ENCODE measurements around the gene PAX3. TPM values are rescaled to one million over a fixed set of nuclear protein-coding genes. Genes with fewer than 3 reads are reported as not detected.

PAX3 gene
- total RNA-seq, 2 donors from 2014 or later: not detected

DNA sequence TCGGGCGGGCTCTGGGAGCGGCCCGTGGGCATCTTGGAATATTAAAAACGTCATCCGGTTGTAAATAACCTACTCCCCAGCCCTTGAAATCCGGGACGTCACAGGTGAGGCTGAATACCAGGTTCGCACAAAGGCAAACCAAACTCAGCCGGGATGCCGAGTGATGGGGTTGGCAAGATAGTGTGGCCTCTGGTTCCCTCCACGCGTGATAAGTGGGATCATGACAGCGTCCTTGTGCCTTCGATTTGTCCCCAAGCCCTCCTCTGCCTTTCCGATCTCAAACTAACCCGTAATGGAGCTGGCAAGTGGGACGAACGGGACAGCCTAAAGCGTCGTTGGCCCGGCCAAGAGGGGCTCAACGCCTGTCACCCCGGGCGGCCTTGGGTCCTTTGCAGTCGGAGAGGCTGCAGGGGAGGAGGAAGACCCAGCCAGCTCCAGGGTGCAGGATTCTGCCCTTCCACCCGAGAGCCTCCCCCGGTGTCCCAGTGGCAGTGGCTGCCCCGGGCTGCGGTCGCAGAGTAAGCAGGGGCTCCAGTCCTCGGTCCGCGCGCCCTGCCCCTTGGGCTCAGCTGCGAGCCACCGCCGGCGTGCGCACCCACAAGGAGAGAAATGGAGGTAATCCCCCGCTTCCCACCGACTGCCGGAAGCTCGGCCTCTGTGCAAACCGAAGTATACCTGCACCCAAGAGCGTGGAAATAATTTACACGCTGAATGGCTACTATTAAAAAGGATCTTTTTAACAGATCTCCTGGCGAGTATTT is 13.4 kb upstream of the PAX3 start:
- intact Hi-C loops (cut with DNase I, micrococcal nuclease): no loop called here
- no peak for ATAC-seq
- no peak for DNase-seq

DNA sequence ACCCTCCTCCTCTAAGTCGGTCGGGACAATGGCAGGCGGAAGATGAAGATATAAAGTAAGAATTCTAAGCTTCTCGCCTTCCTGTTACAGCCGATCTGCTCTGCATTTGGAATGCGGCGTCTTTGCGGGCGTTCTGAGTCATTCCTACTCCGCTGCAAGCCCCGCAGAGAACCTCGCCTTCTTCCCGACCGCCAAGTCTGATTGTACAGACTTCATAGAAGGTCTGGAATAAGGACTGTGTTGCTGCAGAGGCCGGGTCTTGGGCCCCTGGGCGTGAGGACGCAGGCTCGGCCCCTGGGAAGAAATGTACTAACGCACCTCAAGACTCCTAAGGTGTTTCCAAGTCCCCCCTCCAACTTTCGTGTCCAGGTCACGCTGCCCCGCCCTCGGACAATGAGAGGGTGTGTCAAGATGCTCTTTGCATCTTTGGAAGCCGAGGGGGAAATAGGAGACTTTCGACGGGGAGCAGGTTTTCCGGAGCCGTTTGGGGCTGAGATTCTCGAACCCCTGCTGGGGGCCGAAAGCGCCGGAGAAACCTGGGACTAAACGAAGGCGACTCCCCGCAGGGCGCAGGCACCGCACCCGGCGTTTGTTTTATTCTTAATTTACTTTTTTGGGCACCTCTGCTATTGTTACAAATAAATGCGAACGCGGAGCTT is 12.7 kb upstream of the PAX3 start:
- ATAC-seq: no peak
- DNase-seq: no peak
- intact Hi-C loops (cut with DNase I, micrococcal nuclease): no loop called here

DNA sequence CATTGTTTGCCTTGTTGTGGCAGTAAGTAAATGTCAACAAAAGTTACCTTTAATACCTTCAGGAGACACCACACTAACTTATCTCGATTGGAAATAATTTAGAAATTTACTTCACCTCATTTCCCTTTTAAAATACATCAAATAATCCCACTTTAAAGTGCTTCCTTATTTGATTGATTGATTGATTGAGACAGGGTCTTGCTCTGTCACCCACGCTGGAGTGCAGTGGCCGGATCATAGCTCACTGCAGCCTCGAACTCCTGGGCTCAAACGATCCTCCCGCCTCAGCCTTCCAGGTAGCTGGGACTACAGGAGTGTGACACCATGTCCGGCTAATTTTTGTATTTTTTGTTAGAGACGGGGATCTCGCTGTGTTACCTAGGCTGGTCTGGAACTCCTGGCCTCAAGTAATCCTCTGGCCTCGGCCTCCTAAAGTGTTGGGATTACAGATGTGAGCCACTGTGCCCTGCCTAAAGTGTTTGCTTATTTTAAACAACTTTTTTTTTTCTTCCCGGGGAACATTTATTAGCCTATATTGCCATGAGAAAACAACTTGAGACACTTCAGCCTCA is 12.0 kb upstream of the PAX3 start:
- DNase-seq: no peak
- ATAC-seq: no peak
- intact Hi-C loops (cut with DNase I, micrococcal nuclease): no loop called here

DNA sequence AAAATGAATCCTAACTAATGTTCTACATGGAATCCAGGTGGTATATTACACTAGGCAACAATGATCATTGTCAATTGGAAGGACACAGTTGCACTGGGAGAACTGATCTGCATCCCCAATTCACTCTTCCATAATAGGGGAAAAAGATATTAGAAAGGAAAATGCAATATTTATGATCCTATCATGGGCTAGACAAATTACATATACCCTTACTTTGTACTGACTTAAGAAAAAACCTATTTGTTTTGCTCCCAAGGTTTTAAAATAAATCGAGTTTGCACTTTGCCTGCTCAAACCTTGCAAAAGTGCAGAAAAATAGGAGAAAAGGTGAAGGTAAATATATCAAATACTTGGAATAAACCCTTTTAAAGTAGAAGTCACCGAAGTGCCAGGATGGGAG is 11.0 kb upstream of the PAX3 start:
- ATAC-seq (no peak), DNase-seq (no peak)
- intact Hi-C loops (cut with DNase I, micrococcal nuclease): no loop called here

DNA sequence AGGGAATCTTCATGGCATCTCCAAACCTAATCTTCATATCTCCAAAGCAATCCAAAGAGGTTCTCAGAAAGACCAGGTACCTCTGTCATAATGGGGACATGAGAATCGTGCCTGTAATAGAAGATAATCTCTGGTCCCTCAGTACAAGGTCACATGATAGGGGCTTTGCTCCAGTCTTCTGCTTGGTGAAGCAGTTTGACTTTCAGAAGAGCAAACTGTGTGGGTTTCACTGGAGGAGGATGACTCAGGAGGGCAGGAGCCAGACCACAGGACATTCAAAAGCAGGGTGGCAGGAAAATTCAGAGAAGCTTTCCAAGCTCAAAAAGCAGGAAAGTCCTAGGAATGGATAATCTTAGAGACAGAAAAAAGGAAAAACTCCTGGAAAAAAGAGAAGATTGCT is 10.6 kb upstream of the PAX3 start:
- intact Hi-C loops (cut with DNase I, micrococcal nuclease): no loop called here
- ATAC-seq: no peak
- no peak for DNase-seq

DNA sequence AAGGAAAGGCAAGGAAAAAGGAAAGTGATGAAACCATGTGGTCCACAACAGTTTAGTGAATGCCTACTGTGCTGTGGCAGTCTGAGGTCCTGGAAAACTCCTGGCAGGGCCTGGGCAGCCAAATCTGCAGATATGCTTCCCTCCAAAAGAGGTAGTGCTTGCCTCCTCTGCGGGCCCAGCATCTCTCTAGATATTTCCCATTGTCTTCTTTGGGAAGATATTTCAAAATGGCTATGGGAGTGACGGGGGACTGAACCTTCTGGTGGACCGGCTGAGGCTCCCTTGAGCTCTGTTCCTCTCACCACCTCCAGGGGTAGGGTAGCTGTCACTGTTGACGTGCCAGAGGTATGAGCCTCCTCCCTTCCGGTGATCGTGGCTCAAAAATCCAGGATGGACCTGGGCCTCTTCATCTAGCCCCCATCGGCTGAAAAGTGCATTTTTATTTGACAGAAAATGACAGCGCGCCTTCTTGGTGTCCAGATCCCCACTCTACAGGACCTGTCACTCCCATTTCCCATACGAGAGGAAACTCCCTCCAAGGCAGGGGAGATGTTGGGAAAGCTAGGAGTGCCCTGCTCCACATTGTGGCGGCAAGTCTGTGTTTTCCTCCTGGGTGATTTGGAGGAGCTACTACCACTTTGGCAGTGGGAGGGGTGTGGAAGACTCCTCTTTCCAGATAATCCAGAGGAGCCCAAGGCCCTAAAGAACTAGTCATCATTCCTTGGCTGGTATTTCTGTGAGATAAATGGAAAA is 9.4 kb upstream of the PAX3 start:
- DNase-seq (no peak), ATAC-seq (no peak)
- intact Hi-C loops (cut with DNase I, micrococcal nuclease): no loop called here

DNA sequence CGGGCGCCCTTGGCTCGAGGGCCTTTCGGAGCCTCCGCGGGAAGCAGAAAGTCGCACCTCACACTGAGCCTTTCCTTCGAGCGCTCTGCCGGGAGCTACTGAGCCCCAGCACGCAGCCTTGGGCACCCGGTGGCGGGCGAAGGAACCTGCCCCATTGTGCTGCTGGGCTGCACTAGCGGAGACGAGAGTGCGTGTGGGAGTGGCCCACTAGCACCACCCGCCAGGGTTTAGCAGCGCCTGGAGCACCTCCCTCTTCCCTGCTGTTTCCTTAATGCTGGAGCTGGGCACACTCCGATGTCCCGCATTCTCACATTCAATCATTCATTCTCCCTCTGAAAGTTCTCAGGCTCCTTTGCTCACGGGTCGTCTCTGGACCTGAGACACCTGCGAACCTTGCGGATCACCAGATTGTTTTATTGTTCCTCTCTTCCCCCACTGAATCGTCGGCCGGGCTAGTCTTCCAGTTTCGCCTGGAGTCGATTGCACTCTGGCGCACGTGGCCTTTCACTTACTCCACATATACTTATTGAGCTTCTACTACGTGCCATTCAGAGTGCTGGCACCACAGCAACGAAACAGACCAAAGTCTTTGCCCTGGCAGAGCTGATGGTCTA is 8.5 kb upstream of the PAX3 start:
- intact Hi-C loops (cut with DNase I, micrococcal nuclease): no loop called here
- ATAC-seq (peak; percentile 92), DNase-seq (peak in 1 of 2 donors; percentile 61)

DNA sequence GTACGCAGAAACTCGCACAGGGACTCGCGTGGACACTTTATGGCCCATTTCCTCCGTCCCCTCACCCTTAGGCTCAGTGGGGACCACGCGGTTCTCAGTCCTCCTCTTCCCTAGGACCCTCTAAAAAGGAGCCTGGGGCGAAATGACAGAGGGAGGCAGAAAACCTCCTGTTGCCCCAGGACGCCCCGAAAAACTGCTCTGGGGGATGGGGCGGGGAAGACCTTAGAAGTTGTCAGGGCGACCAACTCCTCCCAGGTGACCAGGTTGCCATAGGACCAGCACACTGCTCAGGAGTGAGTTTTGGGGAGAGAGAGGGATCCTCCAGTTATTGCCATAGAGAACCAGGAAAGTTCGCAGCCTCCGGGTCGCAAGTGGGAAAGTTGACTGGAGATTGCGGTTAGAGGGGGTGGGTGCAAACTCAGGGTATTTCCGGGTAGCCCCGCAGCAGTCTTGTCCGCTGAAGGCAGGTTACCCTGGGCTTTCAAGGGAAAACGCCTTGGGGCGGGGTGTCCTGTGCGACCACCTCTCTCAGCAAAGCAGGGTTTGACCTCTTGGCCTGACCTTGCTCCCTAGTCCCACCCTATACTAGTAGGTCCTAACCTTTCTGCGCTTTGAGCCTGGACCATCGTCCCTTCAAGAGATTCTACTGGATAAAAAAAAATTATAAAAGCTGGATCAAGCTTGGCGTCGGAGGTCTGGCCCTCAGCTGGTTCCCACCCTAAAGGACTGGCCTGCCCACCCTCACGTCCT is 7.8 kb upstream of the PAX3 start:
- no peak for DNase-seq
- intact Hi-C loops (cut with DNase I, micrococcal nuclease): no loop called here
- no peak for ATAC-seq

DNA sequence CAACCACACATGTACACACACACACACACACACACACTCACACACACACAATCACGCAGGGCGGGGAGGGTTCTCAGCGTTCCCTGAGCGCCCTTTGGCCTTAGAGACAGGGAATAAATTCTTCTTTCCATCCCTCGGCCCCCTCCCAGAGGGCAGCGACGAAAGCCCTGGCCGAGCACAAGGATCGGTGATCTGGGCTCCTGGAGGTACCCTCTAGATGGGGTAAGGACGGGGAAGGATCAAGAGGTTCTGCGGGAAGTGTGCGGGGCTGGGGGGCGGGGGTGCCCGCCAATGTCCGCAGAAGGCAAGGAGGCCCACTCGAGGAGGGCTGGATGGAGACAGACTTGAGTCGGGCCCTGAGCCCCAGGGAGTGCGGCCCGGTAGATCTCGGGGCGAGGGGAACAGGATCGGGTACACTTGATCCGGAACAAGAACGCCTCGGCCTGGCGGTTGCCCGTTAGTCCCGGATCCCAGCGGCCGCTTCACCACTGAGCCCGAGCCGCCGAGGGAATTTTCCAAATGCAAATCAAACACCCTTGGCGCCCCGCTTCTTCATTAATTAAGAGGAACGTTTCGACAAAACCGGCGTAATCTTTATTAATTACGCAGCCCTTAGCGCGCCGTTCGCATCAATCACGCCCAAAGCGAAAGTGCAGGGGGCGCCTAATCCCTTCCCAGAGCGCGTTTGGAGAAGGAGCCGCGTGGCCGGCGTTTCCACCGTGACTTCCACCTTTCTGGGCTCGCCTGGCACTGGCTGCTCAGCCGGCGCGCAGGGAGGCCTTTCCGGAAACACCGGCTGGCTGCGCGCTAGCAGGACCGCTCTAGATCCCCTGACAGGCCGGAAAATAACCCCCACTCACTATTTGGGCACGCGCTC is 7.0 kb upstream of the PAX3 start:
- DNase-seq: no peak
- ATAC-seq: peak; percentile 57
- intact Hi-C loops (cut with DNase I, micrococcal nuclease): no loop called here

DNA sequence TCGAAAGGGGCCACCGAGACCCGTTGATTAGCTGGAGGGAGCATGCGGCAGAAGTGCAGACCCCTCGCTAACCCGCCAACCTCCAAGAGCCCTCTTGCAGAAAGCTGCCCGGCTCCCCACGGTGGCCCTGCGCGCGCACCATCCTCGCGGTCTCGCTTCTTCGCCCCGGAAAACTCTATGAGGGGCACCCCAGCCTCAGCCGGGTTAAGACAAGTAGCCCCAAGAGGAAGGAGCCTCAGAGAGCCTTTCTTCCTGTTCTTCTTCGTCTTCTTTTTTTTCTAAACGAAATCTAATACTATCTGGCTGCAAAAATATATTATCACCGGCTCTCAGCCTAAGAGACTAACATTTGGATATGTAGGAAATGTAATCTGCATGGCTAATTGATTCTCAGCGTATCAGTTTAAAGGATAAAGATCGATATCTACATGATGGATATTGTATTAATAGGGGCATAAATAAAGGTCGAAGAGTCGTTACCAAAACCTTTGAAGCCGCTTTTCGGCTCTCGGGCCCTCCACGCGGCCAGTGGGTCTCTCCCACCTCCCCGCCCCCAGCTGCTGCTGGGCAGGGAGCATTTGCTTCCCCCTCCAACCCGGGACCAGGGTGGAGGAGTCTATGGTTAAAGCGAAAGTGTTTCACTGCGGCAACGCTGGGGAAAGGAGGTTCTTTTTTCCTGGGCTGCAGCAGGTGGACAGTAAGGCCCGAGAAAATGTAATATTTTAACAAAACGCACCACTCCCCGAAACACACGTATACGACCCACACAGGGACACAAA is 6.1 kb upstream of the PAX3 start:
- intact Hi-C loops (cut with DNase I, micrococcal nuclease): no loop called here
- DNase-seq (no peak), ATAC-seq (peak; percentile 25)

DNA sequence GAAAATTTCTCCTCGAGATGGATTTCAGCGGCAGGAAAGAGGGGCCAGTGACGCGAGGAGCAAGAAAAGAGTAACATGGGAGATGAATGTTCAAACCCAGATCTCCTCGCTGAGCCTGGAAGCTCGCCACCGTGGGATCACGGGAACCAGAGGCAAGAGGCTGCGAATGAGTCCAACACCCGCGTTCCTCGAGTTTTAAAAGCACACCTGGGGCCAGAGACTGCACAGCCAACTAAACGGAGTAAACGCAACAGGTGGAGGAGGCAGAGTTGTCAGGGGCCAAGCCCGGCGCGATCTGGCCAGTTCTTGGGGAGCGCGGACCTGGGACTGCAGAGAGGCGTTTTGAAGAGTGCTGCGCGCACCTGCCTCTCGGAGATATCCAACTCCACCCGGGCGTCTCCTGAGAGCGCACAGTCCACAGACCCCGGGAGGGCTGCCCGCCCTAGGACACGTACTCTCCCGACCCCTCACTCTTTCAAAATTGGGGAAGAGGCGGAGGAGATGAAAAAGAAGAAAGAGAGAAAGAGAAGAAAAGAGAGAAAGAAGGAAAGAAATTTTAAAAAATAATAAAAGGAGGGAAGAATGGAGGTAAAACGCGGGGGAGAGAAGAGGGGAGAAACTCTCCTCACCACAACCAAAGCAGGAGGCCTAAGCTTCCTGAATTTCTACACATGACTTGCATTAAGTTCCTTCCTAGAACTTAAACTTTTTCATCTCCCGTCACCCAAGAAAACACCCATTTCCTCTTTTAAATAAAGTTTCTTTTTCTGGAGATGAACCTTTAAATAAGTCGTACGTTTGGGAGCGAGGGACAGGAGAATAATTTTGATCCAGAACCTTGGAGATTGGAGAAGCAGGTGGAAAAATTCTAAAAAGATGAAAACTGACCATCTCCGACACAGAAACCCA is 5.3 kb upstream of the PAX3 start:
- DNase-seq (no peak), ATAC-seq (no peak)
- intact Hi-C loops (cut with DNase I, micrococcal nuclease): no loop called here

DNA sequence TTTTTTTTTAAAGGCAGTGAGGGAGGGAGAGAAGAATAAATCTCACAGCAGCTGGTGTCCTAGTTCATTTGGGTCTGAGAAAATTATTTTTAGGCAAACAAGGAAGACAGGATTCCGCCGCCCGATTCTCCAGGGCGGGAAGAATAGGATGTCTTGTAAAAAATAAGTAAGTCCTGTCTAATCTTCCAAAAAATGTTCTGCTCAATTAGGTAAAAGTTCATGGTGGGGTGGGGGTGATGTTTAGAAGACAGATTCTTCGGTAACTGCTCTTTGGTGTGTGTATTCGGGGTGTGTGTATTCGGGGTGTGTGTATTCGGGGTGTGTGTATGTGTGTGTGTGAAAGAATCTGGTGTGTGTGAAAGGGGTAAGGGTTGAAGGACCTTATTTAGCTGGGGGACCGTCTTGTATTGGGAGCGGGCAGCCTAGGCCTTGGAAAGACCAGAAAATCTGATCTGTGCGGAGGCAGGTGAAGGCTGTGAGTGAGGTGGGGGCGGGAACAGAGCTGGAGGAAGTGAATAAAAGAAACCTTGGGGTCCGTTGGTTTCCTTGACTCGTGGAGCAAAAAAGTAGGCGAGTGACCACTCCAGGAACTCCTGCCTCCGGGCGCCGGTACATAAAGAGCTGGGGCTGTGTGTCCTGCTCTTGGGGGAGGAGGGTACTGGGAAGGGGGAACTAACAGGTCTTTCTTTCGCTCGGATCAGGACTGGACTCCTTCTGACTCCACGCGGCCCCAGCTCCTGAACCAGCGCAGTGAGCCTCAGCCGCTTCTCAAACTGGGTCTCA is 4.4 kb upstream of the PAX3 start:
- intact Hi-C loops (cut with DNase I, micrococcal nuclease): no loop called here
- no peak for DNase-seq
- no peak for ATAC-seq

DNA sequence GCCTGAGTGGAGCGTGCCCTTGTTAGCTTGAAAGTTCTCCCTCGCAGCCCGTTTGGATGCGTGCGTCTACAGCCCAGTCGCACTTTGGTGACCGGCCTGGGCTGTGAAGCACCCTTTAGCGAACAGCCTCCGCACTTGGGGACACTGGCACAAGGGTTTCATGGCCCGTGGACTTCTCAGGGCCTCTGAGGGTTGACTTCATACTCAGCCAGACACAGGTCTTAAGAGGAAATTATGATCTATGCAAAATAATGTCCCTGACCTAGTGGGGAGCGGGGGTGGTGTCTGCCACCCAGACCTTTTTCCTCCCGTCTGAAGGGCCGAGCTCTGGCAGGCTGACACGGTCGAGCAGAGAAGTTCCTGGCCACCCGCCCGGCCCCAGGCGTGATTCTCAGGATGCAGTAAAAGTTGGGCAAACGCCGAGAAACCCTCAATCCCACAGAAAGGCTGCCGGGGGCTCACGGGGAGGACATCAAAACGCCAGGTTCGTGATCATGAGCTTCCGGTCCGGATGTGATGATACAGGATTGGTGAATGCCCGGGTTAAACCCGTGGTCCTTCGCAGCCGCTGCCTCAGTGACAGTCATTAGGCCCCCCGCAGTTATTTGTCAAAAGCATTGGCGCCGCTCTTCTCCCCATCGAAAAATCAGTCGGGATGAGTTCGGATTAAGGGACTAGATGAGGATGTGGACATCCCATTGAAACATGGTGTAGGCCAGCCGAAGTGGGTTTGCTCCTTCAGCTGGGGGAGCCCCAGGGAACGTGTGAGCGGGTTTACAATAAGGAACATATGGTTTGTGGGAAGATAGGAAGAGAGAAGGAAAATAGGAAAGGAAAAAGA is 3.6 kb upstream of the PAX3 start:
- intact Hi-C loops (cut with DNase I, micrococcal nuclease): no loop called here
- ATAC-seq (no peak), DNase-seq (no peak)

DNA sequence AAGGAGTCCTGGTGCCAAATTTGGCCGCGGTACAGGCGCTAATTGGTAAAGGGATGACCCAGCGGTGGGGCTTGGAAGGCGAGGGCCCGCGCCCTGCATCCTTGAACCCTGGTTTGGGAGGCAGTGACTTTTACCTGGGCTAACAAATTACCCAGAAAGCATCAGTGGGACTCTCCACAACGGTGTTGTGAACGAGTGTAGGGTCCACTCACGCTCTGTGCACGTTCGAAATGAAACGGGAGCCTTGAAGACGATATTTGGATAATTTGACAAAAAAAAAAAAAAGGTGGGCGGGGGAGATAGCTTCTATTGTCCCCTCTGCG is 3.0 kb upstream of the PAX3 start:
- intact Hi-C loops (cut with DNase I, micrococcal nuclease): no loop called here
- ATAC-seq (no peak), DNase-seq (no peak)

Data from left colon (tissue), 2 donors.